K562 (cell line): Measurements from ENCODE around the gene STAB1. TPM values are rescaled to one million over a fixed set of nuclear protein-coding genes. Genes with fewer than 3 reads are reported as not detected.

Source experiments
- ATAC-seq: fragments of 200-7000 bp; cut with Tn5 transposase; 3 replicates; pipeline ENCODE4 v1.9.1; 2020; ENCODE audit warnings: moderate library complexity
- BruUV-seq: library from RNA; stranded (reverse); fragments of 400-500 nt; replicated peaks from 2 replicates; lab custom pipeline; 2021; lab: Mats Ljungman, UMichigan
- CTCF ChIA-PET: fragments of 300-600 bp; formaldehyde crosslinking; extraction: SDS; loops from one replicate; lab custom pipeline; 2021; ENCODE audit warnings: low intra/inter-chr PET ratio; lab: Yijun Ruan, JAX
- POLR2A ChIA-PET: fragments of 300-600, 350-650 bp; sonication (Branson Sonifier 250); formaldehyde crosslinking; extraction: SDS; loops from one replicate; lab custom pipeline; 2021; ENCODE audit warnings: antibody characterized with exemption, inconsistent platforms; lab: Yijun Ruan, JAX
- DNase-seq, 4 experiments: peaks; one replicate each; pipeline versions ENCODE4 v3.0.0 to v3.0.0-alpha.2; 2011 to 2018; ENCODE audit warnings: low spot score in 3 of 4, mixed read lengths in 3 of 4; ENCODE audit errors: extremely low read depth in 1 of 4
- FAIRE-seq: peaks from 2 replicates; lab custom pipeline; 2011; peaks lifted over from hg19 to GRCh38; lab: Jason Lieb, UNC
- H2AFZ ChIP-seq: 2 replicates; pipeline ENCODE4 v1.6.0; 2011; ENCODE audit warnings: low read depth, low read length, control low read depth, inconsistent platforms
- H3K27ac ChIP-seq: fragments of 200-600 bp; 3 replicates; pipeline ENCODE4 v1.8.0; 2011; ENCODE audit warnings: low read depth, mild to moderate bottlenecking, control low read depth, inconsistent platforms, low read length, moderate library complexity, mixed read lengths; ENCODE audit errors: extremely low read depth
- H3K27me3 ChIP-seq, 2 experiments: fragments of 300-600 bp in 1 of 2; 2 replicates in 1 of 2; 3 replicates in 1 of 2; pipeline versions ENCODE4 v1.6.0 to v1.8.0; 2011; ENCODE audit warnings: inconsistent platforms in 2 of 2, low read length in 2 of 2, mild to moderate bottlenecking in 1 of 2, mixed read lengths in 1 of 2, moderate library complexity in 1 of 2; ENCODE audit not compliant: control insufficient read depth in 2 of 2, insufficient read depth in 2 of 2
- H3K36me3 ChIP-seq: fragments of 300-600 bp; 3 replicates; pipeline ENCODE4 v1.8.0; 2011; ENCODE audit warnings: mild to moderate bottlenecking, low read length, inconsistent platforms; ENCODE audit not compliant: control insufficient read depth, insufficient read depth
- H3K4me1 ChIP-seq, 2 experiments: fragments of 200-600 bp in 1 of 2; replicated peaks in 1 of 2; 2 replicates in 1 of 2; 3 replicates in 1 of 2; pipeline versions ENCODE4 v1.5.1 to v1.8.0; 2011; ENCODE audit warnings: inconsistent platforms in 2 of 2, low read length in 2 of 2, mild to moderate bottlenecking in 1 of 2, mixed read lengths in 1 of 2, moderate library complexity in 1 of 2; ENCODE audit not compliant: control insufficient read depth in 2 of 2, insufficient read depth in 2 of 2
- H3K4me2 ChIP-seq: 2 replicates; pipeline ENCODE4 v1.6.1; 2011; ENCODE audit warnings: low read length, control low read depth, inconsistent platforms, mixed read lengths; ENCODE audit not compliant: insufficient read depth
- H3K4me3 ChIP-seq: fragments of 200-600 bp; sonication (generic), shearing (Covaris generic); 2 replicates; pipeline ENCODE4 v1.5.1; 2016; ENCODE audit warnings: control low read depth, inconsistent platforms
- H3K79me2 ChIP-seq: fragments of 200-600 bp; 3 replicates; pipeline ENCODE4 v1.8.0; 2011; ENCODE audit warnings: low read length, inconsistent platforms; ENCODE audit not compliant: control insufficient read depth, insufficient read depth
- H3K9ac ChIP-seq, 2 experiments: 2 replicates each; pipeline versions ENCODE4 v1.6.0 to v1.6.1; 2011; ENCODE audit warnings: low read depth in 2 of 2, low read length in 2 of 2, control low read depth in 1 of 2, inconsistent platforms in 1 of 2, mild to moderate bottlenecking in 1 of 2, mixed read lengths in 1 of 2; ENCODE audit not compliant: insufficient read depth in 1 of 2
- H3K9me1 ChIP-seq: one replicate; pipeline ENCODE4 v1.6.0; 2011; ENCODE audit warnings: inconsistent platforms, mild to moderate bottlenecking, low read length, moderate library complexity; ENCODE audit not compliant: control insufficient read depth, insufficient read depth
- H3K9me3 ChIP-seq: replicated peaks from 2 replicates; pipeline ENCODE4 v1.5.1; 2011; ENCODE audit warnings: low read depth, low read length, inconsistent platforms; ENCODE audit not compliant: control insufficient read depth, insufficient read depth
- H4K20me1 ChIP-seq: replicated peaks from 2 replicates; pipeline ENCODE4 v1.6.1; 2011; ENCODE audit warnings: low read length, inconsistent platforms, mixed read lengths; ENCODE audit not compliant: control insufficient read depth, insufficient read depth
- CBX8 ChIP-seq: fragments of 200-600 bp; sonication (generic); IDR thresholded peaks from 2 replicates; pipeline ENCODE4 v1.6.1; 2012; ENCODE audit warnings: borderline replicate concordance, mixed run types, low read depth, mild to moderate bottlenecking, moderate library complexity, mixed read lengths, low read length, control low read depth, inconsistent platforms; ENCODE audit not compliant: poor library complexity, severe bottlenecking; ENCODE audit errors: extremely low read depth
- E2F6 ChIP-seq, 2 experiments: IDR thresholded peaks; 2 replicates each; pipeline ENCODE4 v1.6.1; 2011; ENCODE audit warnings: borderline replicate concordance in 1 of 2, control low read depth in 1 of 2, low read depth in 1 of 2, low read length in 1 of 2, mild to moderate bottlenecking in 1 of 2, mixed read lengths in 1 of 2, moderate library complexity in 1 of 2; ENCODE audit not compliant: insufficient read depth in 1 of 2, insufficient read length in 1 of 2, poor library complexity in 1 of 2, severe bottlenecking in 1 of 2; ENCODE audit errors: extremely low read depth in 1 of 2
- PRMT5 ChIP-seq: sonication (generic); formaldehyde crosslinking; IDR thresholded peaks from 2 replicates; pipeline ENCODE4 v1.5.0; 2020; ENCODE audit warnings: missing genetic modification reagents
- PYGO2 ChIP-seq: fragments of 450-650 bp; IDR thresholded peaks from 2 replicates; pipeline ENCODE4 v1.6.1; 2016; ENCODE audit warnings: mild to moderate bottlenecking, missing genetic modification characterization, moderate library complexity, missing compliant biosample characterization
- WGBS: fragments of 100-300 bp; shearing (Covaris generic); methylation state at CpG from one replicate; pipeline ENCODE4 v1.1.6; 2016; ENCODE audit warnings: low coverage, mixed read lengths; ENCODE audit not compliant: insufficient coverage; ENCODE audit errors: missing lambda C conversion rate; 5-methylcytosine and 5-hydroxymethylcytosine counted together
- in situ Hi-C: fragments of 300-500 bp; cut with MboI; formaldehyde crosslinking; loops from 4 replicates; pipeline ENCODE4 v1.15.0; 2018; ENCODE audit warnings: inconsistent platforms, mixed read lengths
- intact Hi-C: fragments of 100-400 bp; cut with micrococcal nuclease; formaldehyde crosslinking; loops from 2 replicates; pipeline ENCODE4 v1.14.2; 2022
- polyA plus RNA-seq, 8 experiments: library from polyadenylated mRNA; depleted of rRNA in 4 of 8; stranded (reverse) in 5 of 8; unstranded in 3 of 8; fragments of >200 nt; fragmentation: Nextera tagmentation in 2 of 8; fragmentation: Illumina TruSeq in 1 of 8; extraction: Ambion mirVana in 2 of 8; extraction: Trizol in 1 of 8; gene quantifications; 2 replicates each; pipeline versions ENCODE4 v1.2.1 to v1.2.3, GENCODE V29; 2011 to 2014; ENCODE audit warnings: inconsistent platforms in 1 of 8, missing spikeins in 1 of 8
- total RNA-seq, 7 experiments: library from RNA; depleted of rRNA in 6 of 7; stranded (reverse); fragments of >200 nt in 6 of 7; fragmentation: Illumina TruSeq in 2 of 7; extraction: Trizol in 2 of 7; gene quantifications; 2 replicates each; pipeline versions ENCODE4 v1.2.1 to v1.2.3, GENCODE V29; 2011 to 2021; ENCODE audit warnings: low replicate concordance in 1 of 7
- TF ChIP-seq, protein P1 (sequence below): fragments of 450-650 bp; formaldehyde crosslinking; IDR thresholded peaks from 2 replicates; pipeline ENCODE4 v1.4.0; 2022; ENCODE audit warnings: mild to moderate bottlenecking, moderate library complexity

Gene STAB1
- total and polyA plus RNA-seq, 9 of the 15 experiments (the other 6 are each of a cell fraction or from before 2014, with no cell fraction given), result 0.20 to 3.9 (median 1.2) TPM

DNA sequence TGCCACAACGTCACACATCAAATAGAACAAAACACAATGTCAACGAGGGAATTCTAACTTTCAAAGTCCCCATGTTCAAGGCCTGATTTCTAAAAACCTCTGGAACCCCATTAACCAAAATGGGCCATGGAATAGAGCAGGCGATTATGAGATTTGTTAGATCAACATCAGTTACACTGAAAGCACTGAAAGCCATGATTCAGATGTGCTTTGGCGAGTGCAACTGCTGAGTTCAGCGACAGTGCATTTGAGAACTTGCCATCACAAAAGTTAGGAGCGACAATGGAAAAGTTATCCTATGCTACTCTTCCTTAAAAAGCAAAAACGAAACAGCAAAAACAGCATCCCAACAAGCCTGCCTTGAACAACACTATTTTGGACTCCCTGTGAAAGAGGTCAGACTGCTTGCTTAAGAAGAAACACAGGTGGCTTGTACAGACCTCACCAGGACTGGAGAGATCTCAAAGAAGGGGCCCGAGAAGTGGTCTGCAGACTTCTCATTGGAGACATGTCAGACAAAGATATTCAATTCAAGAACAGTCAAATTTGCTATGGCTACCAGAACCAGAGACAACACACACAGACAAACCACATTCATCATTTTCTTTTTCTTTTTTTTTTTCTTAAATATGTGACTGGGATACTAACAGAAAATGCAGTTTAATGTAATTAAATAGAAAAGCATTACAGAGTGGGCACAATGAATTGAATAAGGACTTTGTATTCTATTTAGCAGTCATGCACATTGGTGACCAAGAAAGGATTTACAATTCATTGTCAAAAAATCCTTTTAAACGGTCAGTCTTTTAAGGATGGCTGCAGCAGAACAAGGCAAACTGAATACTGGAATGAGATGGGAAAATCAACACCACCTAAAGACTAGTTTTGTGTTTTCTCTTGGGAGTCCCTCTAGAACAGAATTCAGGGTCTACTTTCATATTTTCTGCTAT lies 62.1 kb downstream of the STAB1 start:
- ATAC-seq (no peak), DNase-seq (no peak), FAIRE-seq (no peak)
- H3K36me3 ChIP-seq, result peaks cover 58% of the 10 kb centered on the region
- no peaks in the 10 kb centered on the region for H3K27me3 ChIP-seq
- no peaks in the 10 kb centered on the region for H3K9me3 ChIP-seq
- in situ Hi-C loops (no loop called here), intact Hi-C loops (no loop called here)
- no peak overlapping the region for H3K9ac ChIP-seq
- CTCF ChIA-PET, result no interaction called here
- H3K4me1 ChIP-seq, result peaks cover 0 to 4% of the 10 kb centered on the region in 2 experiments; a peak in 2 of 5 replicates
- no peaks in the 10 kb centered on the region for H3K9me1 ChIP-seq
- no peak overlapping the region for H3K4me3 ChIP-seq
- H2AFZ ChIP-seq, result no peak overlapping the region
- no peak overlapping the region for H3K4me2 ChIP-seq
- WGBS, result 88% methylated on average over 8 of the region's 9 CpGs
- H3K79me2 ChIP-seq, result no peaks in the 10 kb centered on the region
- no peak overlapping the region for H3K27ac ChIP-seq
- POLR2A ChIA-PET, result interaction anchor here (0.6 kb wide), 2 partner anchors 12 to 114 kb away, joined by 4 read pairs; no protein-coding TSS in a partner anchor
- 0 out of 2 replicates have a peak, but pooled peaks cover 4% of the 10 kb centered on the region for H4K20me1 ChIP-seq
- TF ChIP-seq PRMT5, result no peak
- no peak for TF ChIP-seq PYGO2
- no peak for TF ChIP-seq CBX8
- no peak for TF ChIP-seq E2F6 (IDR thresholded peaks at IDR 0.05; ENCODE audit: borderline replicate concordance in 1 of 2, extremely low read depth in 1 of 2, insufficient read depth in 1 of 2, insufficient read length in 1 of 2, low read depth in 1 of 2, low read length in 1 of 2, poor library complexity in 1 of 2, severe bottlenecking in 1 of 2)
- TF ChIP-seq, protein P1, sequence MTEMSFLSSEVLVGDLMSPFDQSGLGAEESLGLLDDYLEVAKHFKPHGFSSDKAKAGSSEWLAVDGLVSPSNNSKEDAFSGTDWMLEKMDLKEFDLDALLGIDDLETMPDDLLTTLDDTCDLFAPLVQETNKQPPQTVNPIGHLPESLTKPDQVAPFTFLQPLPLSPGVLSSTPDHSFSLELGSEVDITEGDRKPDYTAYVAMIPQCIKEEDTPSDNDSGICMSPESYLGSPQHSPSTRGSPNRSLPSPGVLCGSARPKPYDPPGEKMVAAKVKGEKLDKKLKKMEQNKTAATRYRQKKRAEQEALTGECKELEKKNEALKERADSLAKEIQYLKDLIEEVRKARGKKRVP (CRISPR knock-in tag), result no peak
- no TSS peak for BruUV-seq
